CD14-positive monocyte (primary cell): ENCODE results near the gene INPP4B. TPM values are rescaled to one million over a fixed set of nuclear protein-coding genes. Genes with fewer than 3 reads are reported as not detected.

Source experiments
- DNase-seq, 3 donors: peaks; one replicate each; pipeline ENCODE4 v3.0.0-alpha.2; 2011 to 2022
- H2AFZ ChIP-seq: 2 replicates; pipeline ENCODE4 v1.6.0; 2012; ENCODE audit warnings: mild to moderate bottlenecking, low read depth, low read length, inconsistent platforms; ENCODE audit not compliant: insufficient read depth, poor library complexity, severe bottlenecking
- H3K27ac ChIP-seq, 2 donors: 1 replicate in 1 of 2; 2 replicates in 1 of 2; pipeline ENCODE4 v1.5.1; 2012 to 2013; ENCODE audit warnings: low read length in 2 of 2, control low read depth in 1 of 2, inconsistent platforms in 1 of 2, low read depth in 1 of 2, mild to moderate bottlenecking in 1 of 2
- H3K27me3 ChIP-seq, 2 donors: one replicate each; pipeline versions ENCODE4 v1.6.0 to v1.6.1; 2011 to 2013; ENCODE audit warnings: low read length in 2 of 2; ENCODE audit not compliant: control insufficient read depth in 2 of 2, insufficient read depth in 2 of 2
- H3K36me3 ChIP-seq, 2 donors: replicated peaks in 1 of 2; 1 replicate in 1 of 2; 2 replicates in 1 of 2; pipeline versions ENCODE4 v1.5.1 to v1.6.1; 2012 to 2013; ENCODE audit warnings: low read length in 2 of 2, control low read depth in 1 of 2, inconsistent platforms in 1 of 2, mild to moderate bottlenecking in 1 of 2; ENCODE audit not compliant: insufficient read depth in 2 of 2, control insufficient read depth in 1 of 2
- H3K4me1 ChIP-seq, 2 donors: 1 replicate in 1 of 2; 2 replicates in 1 of 2; pipeline versions ENCODE4 v1.5.1 to v1.6.1; 2012 to 2013; ENCODE audit warnings: low read length in 2 of 2, control low read depth in 1 of 2, inconsistent platforms in 1 of 2, mild to moderate bottlenecking in 1 of 2, moderate library complexity in 1 of 2; ENCODE audit not compliant: insufficient read depth in 2 of 2, control insufficient read depth in 1 of 2
- H3K4me2 ChIP-seq: replicated peaks from 2 replicates; pipeline ENCODE3; 2012; ENCODE audit warnings: low read length, moderate library complexity, mild to moderate bottlenecking; ENCODE audit not compliant: poor library complexity, severe bottlenecking; ENCODE audit errors: extremely low read depth
- H3K4me3 ChIP-seq, 3 experiments: fragments of 200-600 bp in 1 of 3; sonication (generic) in 1 of 3; replicated peaks in 1 of 3; 1 replicate in 2 of 3; 2 replicates in 1 of 3; pipeline ENCODE4 v1.5.1; 2011 to 2013; ENCODE audit warnings: low read length in 3 of 3, mild to moderate bottlenecking in 3 of 3, control low read depth in 2 of 3, low read depth in 2 of 3, inconsistent platforms in 1 of 3, moderate library complexity in 1 of 3
- H3K79me2 ChIP-seq: 2 replicates; pipeline ENCODE4 v1.6.0; 2012; ENCODE audit warnings: mild to moderate bottlenecking, control low read depth, inconsistent platforms, low read length, moderate library complexity; ENCODE audit not compliant: insufficient read depth
- H3K9ac ChIP-seq: 2 replicates; pipeline ENCODE4 v1.6.0; 2017; ENCODE audit warnings: low read length, mild to moderate bottlenecking; ENCODE audit not compliant: insufficient read depth, poor library complexity, severe bottlenecking
- H3K9me3 ChIP-seq, 2 donors: replicated peaks in 1 of 2; 1 replicate in 1 of 2; 2 replicates in 1 of 2; pipeline versions ENCODE4 v1.5.1 to v1.6.1; 2012 to 2013; ENCODE audit warnings: low read length in 2 of 2, control low read depth in 1 of 2; ENCODE audit not compliant: control insufficient read depth in 1 of 2, insufficient read depth in 1 of 2
- H4K20me1 ChIP-seq: 2 replicates; pipeline ENCODE4 v1.6.0; 2012; ENCODE audit warnings: mild to moderate bottlenecking, low read length, control low read depth, moderate library complexity; ENCODE audit not compliant: insufficient read depth
- H3K27ac Mint-ChIP-seq, 7 donors: one replicate each; pipeline ENCODE4 v1.8.0; 2020; ENCODE audit warnings: mild to moderate bottlenecking in 7 of 7, mixed read lengths in 7 of 7, moderate library complexity in 6 of 7, inconsistent platforms in 2 of 7
- H3K27me3 Mint-ChIP-seq, 3 donors: one replicate each; pipeline ENCODE4 v1.8.0; 2021 to 2022; ENCODE audit warnings: low read depth in 3 of 3, mild to moderate bottlenecking in 3 of 3, mixed read lengths in 3 of 3, moderate library complexity in 3 of 3, inconsistent platforms in 1 of 3
- H3K36me3 Mint-ChIP-seq, 2 donors: one replicate each; pipeline ENCODE4 v1.8.0; 2020; ENCODE audit warnings: mixed read lengths in 2 of 2, inconsistent platforms in 1 of 2, mild to moderate bottlenecking in 1 of 2
- H3K4me1 Mint-ChIP-seq: one replicate; pipeline ENCODE4 v1.8.0; 2020; ENCODE audit warnings: mild to moderate bottlenecking, mixed read lengths
- H3K4me3 Mint-ChIP-seq, 2 donors: one replicate each; pipeline ENCODE4 v1.8.0; 2020; ENCODE audit warnings: mild to moderate bottlenecking in 2 of 2, mixed read lengths in 2 of 2, moderate library complexity in 1 of 2
- H3K9me3 Mint-ChIP-seq, 7 donors: one replicate each; pipeline ENCODE4 v1.8.0; 2020 to 2022; ENCODE audit warnings: mixed read lengths in 7 of 7, mild to moderate bottlenecking in 6 of 7, moderate library complexity in 6 of 7, inconsistent platforms in 2 of 7
- WGBS: methylation state at CpG from one replicate; pipeline ENCODE4 v1.1.5; 2013; ENCODE audit warnings: missing lambda C conversion rate; ENCODE audit not compliant: insufficient coverage; 5-methylcytosine and 5-hydroxymethylcytosine counted together
- intact Hi-C, 2 donors: fragments of 100-400 bp; cut with micrococcal nuclease; formaldehyde crosslinking; loops; one replicate each; pipeline versions ENCODE4 v1.15.0 to v1.15.1; 2023
- polyA plus RNA-seq, 3 donors: library from polyadenylated mRNA; depleted of rRNA in 1 of 3; unstranded in 2 of 3; stranded (reverse) in 1 of 3; fragments of 300-500 nt in 2 of 3; fragments of >200 nt in 1 of 3; fragmentation: Illumina TruSeq in 2 of 3; gene quantifications; 1 replicate in 2 of 3; 2 replicates in 1 of 3; pipeline ENCODE4 v1.2.3, GENCODE V29; 2012 to 2021
- TF ChIP-seq, protein P1 (sequence below): fragments of 200-600 bp; IDR thresholded peaks from one replicate; pipeline ENCODE4 v1.8.0; 2022; ENCODE audit warnings: antibody characterized with exemption, mild to moderate bottlenecking

INPP4B gene
- polyA plus RNA-seq, 3 donors = 0.13 to 0.38 (median 0.22) TPM

DNA sequence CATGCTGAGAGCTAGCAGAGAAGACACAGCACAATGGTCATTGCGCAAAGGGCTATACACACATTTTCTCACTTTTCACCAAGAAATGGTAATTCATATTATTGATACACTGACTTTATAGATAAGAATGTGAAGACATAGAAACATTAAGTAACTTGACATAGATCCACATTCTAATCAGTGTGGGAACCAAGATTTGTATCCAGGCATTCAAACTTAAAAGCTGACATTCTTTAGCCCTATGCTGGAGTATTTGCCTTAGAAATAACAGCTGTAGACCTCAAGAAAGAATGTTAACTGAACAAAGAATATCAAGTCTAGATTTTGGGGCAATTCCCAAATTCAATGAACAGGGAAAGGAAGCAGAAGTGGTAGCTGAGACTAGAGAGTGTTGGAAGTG, 824.9 kb downstream of the INPP4B start:
- no peak overlapping the region for H3K27ac Mint-ChIP-seq
- H3K27me3 Mint-ChIP-seq = no peaks in the 10 kb centered on the region
- peaks cover 0 to 5% (median 2%) of the 10 kb centered on the region in 7 donors for H3K9me3 Mint-ChIP-seq
- no peaks in the 10 kb centered on the region for H4K20me1 ChIP-seq
- intact Hi-C loops = no loop called here
- no peak overlapping the region for H3K4me2 ChIP-seq
- H3K27me3 ChIP-seq = no peaks in the 10 kb centered on the region
- H3K79me2 ChIP-seq = no peaks in the 10 kb centered on the region
- peaks cover 0 to 4% of the 10 kb centered on the region in 2 donors for H3K9me3 ChIP-seq
- WGBS = no CpG with 5 or more reads among the region's 1 CpG
- no peak for DNase-seq
- H3K9ac ChIP-seq = no peak overlapping the region
- no peak overlapping the region for H3K27ac ChIP-seq
- H3K36me3 ChIP-seq = no peaks in the 10 kb centered on the region
- H3K4me3 Mint-ChIP-seq = no peak overlapping the region
- H3K4me3 ChIP-seq = no peak overlapping the region
- TF ChIP-seq, protein P1, sequence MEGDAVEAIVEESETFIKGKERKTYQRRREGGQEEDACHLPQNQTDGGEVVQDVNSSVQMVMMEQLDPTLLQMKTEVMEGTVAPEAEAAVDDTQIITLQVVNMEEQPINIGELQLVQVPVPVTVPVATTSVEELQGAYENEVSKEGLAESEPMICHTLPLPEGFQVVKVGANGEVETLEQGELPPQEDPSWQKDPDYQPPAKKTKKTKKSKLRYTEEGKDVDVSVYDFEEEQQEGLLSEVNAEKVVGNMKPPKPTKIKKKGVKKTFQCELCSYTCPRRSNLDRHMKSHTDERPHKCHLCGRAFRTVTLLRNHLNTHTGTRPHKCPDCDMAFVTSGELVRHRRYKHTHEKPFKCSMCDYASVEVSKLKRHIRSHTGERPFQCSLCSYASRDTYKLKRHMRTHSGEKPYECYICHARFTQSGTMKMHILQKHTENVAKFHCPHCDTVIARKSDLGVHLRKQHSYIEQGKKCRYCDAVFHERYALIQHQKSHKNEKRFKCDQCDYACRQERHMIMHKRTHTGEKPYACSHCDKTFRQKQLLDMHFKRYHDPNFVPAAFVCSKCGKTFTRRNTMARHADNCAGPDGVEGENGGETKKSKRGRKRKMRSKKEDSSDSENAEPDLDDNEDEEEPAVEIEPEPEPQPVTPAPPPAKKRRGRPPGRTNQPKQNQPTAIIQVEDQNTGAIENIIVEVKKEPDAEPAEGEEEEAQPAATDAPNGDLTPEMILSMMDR = no peak
- H3K4me1 Mint-ChIP-seq = no peaks in the 10 kb centered on the region
- H3K4me1 ChIP-seq = no peaks in the 10 kb centered on the region
- no peaks in the 10 kb centered on the region for H3K36me3 Mint-ChIP-seq
- no peak overlapping the region for H2AFZ ChIP-seq

DNA sequence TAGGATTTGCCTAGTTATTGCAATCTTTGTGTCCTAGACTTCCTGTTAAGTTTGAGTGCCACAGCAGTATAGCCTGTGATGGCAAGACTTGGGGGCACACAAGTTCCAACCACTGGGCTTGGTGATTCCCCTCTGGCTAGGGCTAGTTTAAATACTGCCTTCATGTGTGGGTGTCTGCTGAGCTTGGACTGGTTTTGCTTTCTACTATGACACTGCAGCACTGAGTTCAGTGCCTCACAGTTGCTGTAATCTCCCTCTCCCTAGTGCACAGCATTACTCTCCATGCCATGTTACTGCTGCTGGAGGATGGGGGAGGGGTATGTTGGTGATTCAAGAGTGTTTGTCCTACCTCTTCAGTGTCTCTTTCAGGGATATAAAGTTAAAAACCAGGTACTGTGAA, 830.1 kb downstream of the INPP4B start:
- peaks cover 0 to 18% of the 10 kb centered on the region in 2 donors for H3K9me3 ChIP-seq
- H3K27me3 ChIP-seq = no peaks in the 10 kb centered on the region
- no peaks in the 10 kb centered on the region for H3K4me1 ChIP-seq
- H3K36me3 Mint-ChIP-seq = no peaks in the 10 kb centered on the region
- TF ChIP-seq, protein P1 = no peak
- H3K4me1 Mint-ChIP-seq = no peaks in the 10 kb centered on the region
- H3K4me3 ChIP-seq = no peak overlapping the region
- DNase-seq = no peak
- H3K9ac ChIP-seq = no peak overlapping the region
- H3K27me3 Mint-ChIP-seq = no peaks in the 10 kb centered on the region
- H3K79me2 ChIP-seq = no peaks in the 10 kb centered on the region
- peaks cover 0 to 12% (median 10%) of the 10 kb centered on the region in 7 donors for H3K9me3 Mint-ChIP-seq
- H3K4me3 Mint-ChIP-seq = no peak overlapping the region
- H3K36me3 ChIP-seq = no peaks in the 10 kb centered on the region
- no peak overlapping the region for H2AFZ ChIP-seq
- no peak overlapping the region for H3K27ac ChIP-seq
- no peak overlapping the region for H3K27ac Mint-ChIP-seq
- H4K20me1 ChIP-seq = no peaks in the 10 kb centered on the region
- intact Hi-C loops = no loop called here
- H3K4me2 ChIP-seq = no peak overlapping the region
